Renal cortex interstitium (tissue), 11 donors: ENCODE results near the gene PSMD14. TPM values are rescaled to one million over a fixed set of nuclear protein-coding genes. Genes with fewer than 3 reads are reported as not detected.
"Not testable (repeated sequence)": the region's sequence is repeated elsewhere in the genome, so short reads cannot be mapped to it uniquely, and the experiment has no call there.

Experiments used
- DNase-seq, 11 donors: peaks; one replicate each; pipeline ENCODE4 v3.0.0-alpha.2; 2013; ENCODE audit warnings: low read depth in 9 of 11, low spot score in 4 of 11; ENCODE audit errors: extremely low read depth in 1 of 11
- polyA plus RNA-seq, 3 donors: library from polyadenylated mRNA; unstranded; fragments of 120-200 nt; gene quantifications; one replicate each; pipeline ENCODE4 v1.2.1, GENCODE V29; 2013; ENCODE audit not compliant: insufficient read length in 3 of 3

Gene PSMD14
- polyA plus RNA-seq, 3 donors: 43.6 to 59.6 (median 54.4) TPM

GRCh38 chr2:161315380-161315779 lies 7.2 kb downstream of the PSMD14 start:
- no peak for DNase-seq

DNA sequence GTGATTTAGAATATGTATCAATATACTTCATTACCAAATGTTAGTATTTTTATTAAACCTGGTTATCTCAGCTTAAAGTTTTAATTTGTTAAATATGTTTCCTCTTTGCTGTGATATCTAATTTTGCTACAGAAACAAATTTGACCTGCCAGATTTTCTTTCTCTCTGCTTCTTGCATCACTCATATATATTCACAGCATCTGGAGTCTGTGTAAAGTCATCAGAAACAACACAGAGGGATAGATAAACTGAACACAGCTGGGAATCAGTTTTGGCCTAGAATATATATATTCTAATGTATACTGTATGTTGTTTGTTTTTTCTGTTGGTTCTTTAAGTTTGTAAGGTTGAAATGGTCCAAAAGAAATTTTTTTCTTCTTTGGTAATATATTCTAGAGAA lies 8.5 kb downstream of the PSMD14 start:
- DNase-seq: no peak

DNA sequence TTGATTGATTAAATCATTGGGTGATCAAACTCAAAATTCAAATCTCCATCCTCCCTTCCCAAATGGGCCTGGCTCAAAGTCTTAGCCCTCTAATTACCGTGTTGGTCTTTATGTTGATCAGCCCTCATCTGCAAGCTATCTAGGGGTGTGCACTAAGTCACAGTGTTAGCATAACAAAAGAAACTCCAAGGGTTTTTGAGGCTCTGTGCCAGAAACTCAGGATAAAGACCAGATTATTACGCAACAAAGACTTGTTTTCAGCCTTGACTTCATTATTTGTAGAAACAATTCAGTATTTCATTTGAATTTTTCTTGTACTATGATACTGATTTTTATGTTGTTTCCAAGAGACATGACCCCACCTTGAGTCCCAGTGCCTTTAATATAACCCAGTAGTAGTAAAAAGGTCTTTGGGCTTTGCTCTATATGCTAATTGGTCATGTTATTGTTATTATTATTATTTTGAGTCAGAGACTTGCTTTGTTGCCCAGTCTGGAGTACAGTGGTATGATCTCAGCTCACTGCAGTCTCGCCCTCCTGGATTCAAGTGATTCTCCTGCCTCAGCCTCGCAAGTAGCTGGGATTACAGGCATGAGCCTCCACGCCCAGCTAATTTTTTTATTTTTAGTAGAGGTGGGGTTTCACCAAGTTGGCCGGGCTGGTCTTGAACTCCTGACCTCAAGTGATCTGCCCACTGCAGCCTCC lies 13.9 kb downstream of the PSMD14 start:
- DNase-seq: no peak

GRCh38 chr2:161324876-161325275 lies 16.7 kb downstream of the PSMD14 start:
- no peak for DNase-seq

- no peak for DNase-seq
These were observed 19.4 kb downstream of the PSMD14 start for GRCh38 chr2:161327582-161327981.

- DNase-seq: no peak
These were observed 24.2 kb downstream of the PSMD14 start for GRCh38 chr2:161332371-161332967.

GRCh38 chr2:161335626-161336025 lies 27.4 kb downstream of the PSMD14 start:
- no peak for DNase-seq

GRCh38 chr2:161337247-161337646 lies 29.0 kb downstream of the PSMD14 start:
- DNase-seq: no peak

DNA sequence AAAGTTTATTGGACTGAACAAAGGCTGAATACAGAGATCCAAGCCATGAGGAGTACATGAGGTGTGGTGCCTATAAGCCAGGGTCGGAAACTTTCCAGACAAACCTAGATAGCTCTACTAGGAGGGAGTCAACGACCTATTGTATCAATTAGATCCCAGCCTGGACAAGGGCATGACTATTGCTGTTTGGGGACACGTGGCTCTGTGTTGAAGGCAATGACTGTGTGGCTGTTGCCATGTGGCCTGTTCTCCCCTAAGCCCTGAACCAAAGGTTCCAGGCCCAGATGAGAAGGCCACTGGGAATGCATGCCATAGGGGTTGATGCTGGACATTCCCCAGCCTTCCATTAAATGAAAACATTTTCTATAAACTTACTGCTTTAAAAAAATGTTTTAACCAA lies 31.3 kb downstream of the PSMD14 start:
- not testable (repeated sequence) for DNase-seq

DNA sequence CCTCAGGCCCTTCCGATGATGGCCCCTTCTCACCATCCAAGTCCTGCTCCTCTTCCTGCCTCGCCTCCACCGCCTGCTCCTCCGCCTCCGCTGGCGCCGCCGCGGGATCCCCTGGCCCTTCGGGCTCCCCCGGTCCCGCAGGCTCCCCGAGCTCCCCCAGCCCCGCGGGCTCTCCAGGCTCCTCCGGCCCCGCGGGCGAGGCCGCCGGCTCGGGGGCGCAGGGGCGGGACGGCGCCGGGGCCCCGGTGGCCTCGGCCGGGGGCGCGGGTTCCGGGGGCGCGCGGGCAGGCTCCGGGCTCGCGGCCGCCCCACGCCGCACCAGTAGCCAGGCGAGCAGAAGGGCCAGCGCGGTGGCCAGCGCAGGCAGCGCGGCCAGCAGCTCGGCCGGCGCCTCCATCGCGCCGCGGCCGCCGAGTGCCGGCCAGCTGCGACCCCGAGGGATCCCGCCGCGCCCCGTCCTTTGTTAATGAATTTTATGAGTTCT lies 32.7 kb downstream of the PSMD14 start:
- DNase-seq: not testable (repeated sequence)

GRCh38 chr2:161343235-161343634 lies 35.0 kb downstream of the PSMD14 start:
- DNase-seq: no peak

DNA sequence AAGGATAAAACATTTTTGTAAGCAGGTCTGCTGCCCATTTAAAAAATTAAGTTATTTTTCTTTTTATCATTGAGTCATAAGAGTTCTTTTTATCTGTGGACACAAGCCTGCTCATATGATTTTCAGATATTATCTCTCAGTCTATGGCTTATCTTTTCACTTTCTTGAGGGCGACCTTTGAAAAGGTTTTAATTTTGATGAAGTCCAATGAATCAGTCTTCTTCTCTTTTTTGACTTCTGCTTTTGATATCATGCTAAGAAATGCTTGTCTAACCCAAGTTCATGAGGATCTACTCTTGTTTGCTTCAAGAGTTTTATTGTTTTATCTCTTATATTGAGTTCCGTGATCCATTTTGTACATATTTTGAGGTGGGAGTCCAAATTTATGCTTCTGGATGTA lies 36.5 kb downstream of the PSMD14 start:
- DNase-seq: no peak

- DNase-seq: no peak
These were observed 43.5 kb downstream of the PSMD14 start for GRCh38 chr2:161351678-161352077.

GRCh38 chr2:161352719-161353118 lies 44.5 kb downstream of the PSMD14 start:
- peak in 2 of 11 donors; percentile 1 to 8 for DNase-seq

GRCh38 chr2:161353543-161353942 lies 45.3 kb downstream of the PSMD14 start:
- no peak for DNase-seq

DNA sequence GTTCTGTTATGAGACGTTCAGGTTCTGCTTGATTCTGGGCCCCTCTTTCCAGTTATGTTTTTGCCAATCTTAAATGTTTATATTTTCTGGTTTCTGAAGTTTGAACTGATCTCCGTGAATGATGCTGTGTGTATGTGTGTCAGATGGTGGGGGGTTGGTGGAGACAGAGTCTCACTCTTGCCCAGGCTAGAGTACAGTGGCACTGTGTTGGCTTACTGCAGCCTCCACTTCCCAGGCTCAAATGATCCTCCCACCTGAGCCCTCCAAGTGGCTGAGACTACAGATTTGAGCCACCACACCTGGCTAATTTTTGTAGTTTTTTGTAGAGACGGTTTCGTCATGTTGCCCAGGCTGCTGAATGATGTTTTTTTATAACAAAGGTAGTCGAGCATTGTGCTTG lies 45.9 kb downstream of the PSMD14 start:
- DNase-seq: no peak

GRCh38 chr2:161355106-161355505 lies 46.9 kb downstream of the PSMD14 start:
- no peak for DNase-seq

DNA sequence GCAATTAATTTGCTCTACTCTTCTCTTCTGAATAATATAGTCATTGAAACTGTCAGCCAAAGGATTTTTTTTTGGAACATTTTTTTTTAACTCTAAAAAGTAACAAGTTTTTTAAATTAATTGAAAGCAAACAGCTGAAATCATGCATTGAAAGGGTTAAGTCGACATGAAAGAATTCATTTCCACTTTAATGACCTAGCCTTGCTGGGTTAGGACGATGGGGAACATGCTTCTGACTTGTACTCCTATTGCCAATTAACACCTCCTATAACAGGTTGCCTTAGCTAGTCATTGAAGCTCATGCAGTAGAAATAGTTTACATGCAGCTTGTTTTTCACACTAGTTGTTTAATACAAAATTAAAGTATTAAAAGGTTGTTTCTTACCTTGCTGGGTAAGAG lies 47.8 kb downstream of the PSMD14 start:
- DNase-seq: no peak

DNA sequence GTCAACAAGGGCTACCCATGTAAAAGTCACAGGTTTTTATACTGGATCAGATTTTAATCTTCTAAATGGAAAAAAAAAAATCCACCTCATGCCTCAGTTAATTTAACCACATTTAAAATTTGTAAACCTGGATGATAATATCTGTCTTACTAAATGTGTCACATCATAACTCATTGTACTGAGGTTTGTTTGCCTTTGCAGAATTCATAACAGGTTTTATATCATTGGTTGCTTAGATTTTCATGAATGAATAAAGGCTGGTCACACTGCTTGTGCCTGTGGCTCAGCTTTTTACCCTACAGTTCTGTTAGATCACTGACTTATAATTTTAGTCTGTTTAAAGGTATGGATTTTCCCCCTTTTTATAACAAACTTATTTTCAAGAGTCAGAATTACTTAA lies 48.9 kb downstream of the PSMD14 start:
- no peak for DNase-seq

- DNase-seq: no peak
These were observed 50.6 kb downstream of the PSMD14 start for GRCh38 chr2:161358838-161359237.
